Fibroblast of pulmonary artery (primary cell): ENCODE measurements around the gene YIF1A.

ENCODE experiments used
- DNase-seq: peaks from one replicate; pipeline ENCODE4 v3.0.0-alpha.2; 2010; ENCODE audit warnings: low read depth
- H3K4me3 ChIP-seq: replicated peaks from 2 replicates; pipeline ENCODE4 v1.5.1; 2011; ENCODE audit warnings: low read depth, mild to moderate bottlenecking, control low read depth, low read length, moderate library complexity
- TF ChIP-seq, protein P1 (sequence below): IDR thresholded peaks from 2 replicates; pipeline ENCODE4 v1.5.1; 2011; ENCODE audit warnings: mild to moderate bottlenecking, control low read depth, low read length, inconsistent platforms; ENCODE audit errors: missing control alignments

YIF1A gene

DNA sequence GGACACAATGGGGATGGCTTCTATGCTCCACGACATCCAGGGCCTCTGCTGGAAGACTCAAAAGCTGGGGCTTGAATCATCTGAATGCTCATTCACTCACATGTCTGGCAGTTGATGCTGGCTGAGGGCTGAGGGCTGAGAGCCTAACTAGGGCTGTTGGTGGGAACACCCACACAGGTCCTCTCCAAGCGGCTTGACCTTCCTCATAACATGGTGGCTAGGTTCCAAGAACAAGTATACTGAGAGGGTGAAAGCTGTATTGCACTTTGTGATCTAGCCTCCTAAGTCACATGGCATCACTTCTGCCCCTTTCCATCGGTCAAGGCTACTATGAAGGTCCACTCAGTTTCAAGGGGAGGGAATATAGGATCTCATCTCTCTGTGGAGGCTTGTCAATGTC lies 10.2 kb upstream of the YIF1A start:
- no peak overlapping the region for H3K4me3 ChIP-seq
- DNase-seq: no peak
- TF ChIP-seq, protein P1, sequence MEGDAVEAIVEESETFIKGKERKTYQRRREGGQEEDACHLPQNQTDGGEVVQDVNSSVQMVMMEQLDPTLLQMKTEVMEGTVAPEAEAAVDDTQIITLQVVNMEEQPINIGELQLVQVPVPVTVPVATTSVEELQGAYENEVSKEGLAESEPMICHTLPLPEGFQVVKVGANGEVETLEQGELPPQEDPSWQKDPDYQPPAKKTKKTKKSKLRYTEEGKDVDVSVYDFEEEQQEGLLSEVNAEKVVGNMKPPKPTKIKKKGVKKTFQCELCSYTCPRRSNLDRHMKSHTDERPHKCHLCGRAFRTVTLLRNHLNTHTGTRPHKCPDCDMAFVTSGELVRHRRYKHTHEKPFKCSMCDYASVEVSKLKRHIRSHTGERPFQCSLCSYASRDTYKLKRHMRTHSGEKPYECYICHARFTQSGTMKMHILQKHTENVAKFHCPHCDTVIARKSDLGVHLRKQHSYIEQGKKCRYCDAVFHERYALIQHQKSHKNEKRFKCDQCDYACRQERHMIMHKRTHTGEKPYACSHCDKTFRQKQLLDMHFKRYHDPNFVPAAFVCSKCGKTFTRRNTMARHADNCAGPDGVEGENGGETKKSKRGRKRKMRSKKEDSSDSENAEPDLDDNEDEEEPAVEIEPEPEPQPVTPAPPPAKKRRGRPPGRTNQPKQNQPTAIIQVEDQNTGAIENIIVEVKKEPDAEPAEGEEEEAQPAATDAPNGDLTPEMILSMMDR: no peak

DNA sequence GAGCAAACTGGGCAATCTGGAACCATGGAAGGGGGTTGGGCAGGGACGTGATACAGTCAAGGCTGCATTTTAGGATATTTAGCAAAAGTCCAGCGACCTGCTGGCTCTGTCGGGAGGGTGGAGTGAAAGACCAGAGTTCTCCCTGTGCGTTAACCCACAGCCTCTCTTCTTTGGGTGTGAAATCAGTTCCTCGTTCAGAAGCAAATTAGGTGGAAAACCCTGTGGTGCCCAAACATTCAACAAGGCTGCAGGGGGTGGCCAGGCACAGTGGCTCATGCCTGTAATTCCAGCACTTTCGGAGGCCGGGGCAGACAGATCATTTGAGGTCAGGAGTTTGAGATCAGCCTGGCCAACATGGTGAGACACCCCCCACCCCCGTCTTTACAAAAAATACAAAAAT lies 8.7 kb upstream of the YIF1A start:
- TF ChIP-seq, protein P1: no peak
- DNase-seq: no peak
- no peak overlapping the region for H3K4me3 ChIP-seq

DNA sequence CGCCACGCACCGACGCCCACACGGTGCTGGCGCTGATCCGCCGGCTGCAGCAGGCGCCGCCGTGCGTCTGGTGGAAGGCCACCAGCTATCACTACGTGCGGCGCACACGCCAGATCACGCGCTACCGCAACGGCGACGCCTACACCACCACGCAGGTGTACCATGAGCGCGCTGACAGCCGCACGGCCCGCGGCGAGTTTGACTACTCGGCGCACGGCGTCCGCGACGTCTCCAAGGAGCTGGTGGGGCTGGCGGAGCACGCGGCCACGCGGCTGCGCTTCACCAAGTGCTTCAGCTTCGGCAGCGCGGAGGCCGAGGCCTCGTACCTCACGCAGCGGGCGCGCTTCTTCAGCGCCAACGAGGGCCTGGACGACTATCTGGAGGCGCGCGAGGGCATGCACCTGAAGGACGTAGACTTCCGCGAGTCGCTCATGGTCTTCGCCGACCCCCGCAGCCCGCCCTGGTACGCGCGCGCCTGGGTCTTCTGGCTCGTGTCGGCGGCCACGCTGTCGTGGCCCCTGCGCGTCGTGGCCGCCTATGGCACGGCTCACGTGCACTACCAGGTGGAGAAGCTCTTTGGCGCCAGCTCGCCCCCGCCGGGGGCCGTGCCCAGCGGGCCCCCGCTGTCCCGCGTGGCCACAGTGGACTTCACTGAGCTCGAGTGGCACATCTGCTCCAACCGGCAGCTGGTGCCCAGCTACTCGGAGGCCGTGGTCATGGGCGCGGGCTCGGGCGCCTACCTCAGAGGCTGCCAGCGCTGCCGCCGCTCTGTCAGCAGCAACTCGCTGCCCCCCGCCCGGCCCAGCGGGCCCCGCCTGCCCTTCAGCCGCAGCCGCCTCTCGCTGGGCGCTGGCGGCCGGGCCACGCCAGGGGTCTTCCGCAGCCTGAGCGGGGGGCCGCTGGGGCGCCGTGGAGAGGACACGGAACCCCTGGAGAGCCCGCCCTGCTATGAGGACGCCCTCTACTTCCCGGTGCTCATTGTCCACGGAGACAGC lies 6.0 kb upstream of the YIF1A start:
- TF ChIP-seq, protein P1: no peak
- no peak for DNase-seq
- no peak overlapping the region for H3K4me3 ChIP-seq

DNA sequence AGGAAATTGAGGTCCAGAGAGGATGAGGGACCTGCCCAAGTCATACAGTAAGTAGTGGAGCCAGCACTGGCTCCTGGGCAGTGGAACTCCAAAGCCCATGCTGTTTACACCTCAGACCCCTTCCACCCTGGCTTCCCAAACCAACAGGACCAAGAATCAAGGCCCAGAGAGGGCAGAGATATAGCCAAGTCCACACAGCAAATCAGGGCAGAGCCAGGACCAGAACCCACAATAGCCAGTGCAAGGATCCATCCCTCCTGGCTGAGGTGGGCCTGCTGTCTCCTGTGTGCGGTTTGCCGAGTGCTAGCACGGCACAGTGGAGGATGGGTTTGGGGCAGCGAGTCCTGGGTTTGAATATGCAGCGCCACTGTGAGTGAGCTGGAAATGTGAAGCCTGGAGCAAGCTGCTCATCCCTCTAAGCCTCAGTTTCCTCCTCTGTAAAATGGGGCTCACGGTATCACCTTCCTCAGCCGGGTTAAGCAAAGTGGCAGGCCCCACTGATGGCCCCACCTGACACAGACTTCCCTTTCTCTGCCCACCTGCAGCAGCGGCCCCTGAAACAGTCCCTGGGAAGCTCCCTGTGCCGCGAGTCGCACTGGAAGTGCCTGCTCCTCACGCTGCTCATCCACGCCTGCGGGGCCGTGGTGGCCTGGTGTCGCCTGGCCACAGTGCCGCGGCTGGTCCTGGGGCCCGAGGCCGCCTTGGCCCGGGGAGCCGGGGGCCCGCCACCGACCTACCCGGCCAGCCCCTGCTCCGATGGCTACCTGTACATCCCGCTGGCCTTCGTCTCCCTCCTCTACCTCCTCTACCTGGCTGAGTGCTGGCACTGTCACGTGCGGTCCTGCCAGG lies 5.1 kb upstream of the YIF1A start:
- no peak for DNase-seq
- no peak overlapping the region for H3K4me3 ChIP-seq
- TF ChIP-seq, protein P1: no peak

DNA sequence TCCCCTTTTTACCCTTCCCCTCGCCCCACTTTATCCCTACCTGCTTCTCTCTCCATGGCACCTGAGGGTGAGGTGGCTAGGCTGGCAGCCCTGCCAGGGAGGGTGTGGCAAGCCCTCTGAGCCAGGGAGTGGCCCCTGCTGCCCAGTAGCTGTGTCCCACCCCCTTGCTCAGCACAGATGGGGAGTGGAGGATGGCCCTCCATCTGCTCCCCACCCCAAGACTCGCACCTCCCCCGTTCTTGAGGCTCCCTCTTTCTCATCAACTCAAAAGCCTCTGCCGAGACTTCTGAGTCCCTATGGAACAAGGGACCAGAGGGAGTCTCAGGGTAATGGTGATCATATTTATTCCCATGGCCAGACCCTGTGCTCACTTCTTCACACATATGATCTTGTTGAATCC lies 4.4 kb upstream of the YIF1A start:
- DNase-seq: no peak
- TF ChIP-seq, protein P1: no peak
- H3K4me3 ChIP-seq: no peak overlapping the region

DNA sequence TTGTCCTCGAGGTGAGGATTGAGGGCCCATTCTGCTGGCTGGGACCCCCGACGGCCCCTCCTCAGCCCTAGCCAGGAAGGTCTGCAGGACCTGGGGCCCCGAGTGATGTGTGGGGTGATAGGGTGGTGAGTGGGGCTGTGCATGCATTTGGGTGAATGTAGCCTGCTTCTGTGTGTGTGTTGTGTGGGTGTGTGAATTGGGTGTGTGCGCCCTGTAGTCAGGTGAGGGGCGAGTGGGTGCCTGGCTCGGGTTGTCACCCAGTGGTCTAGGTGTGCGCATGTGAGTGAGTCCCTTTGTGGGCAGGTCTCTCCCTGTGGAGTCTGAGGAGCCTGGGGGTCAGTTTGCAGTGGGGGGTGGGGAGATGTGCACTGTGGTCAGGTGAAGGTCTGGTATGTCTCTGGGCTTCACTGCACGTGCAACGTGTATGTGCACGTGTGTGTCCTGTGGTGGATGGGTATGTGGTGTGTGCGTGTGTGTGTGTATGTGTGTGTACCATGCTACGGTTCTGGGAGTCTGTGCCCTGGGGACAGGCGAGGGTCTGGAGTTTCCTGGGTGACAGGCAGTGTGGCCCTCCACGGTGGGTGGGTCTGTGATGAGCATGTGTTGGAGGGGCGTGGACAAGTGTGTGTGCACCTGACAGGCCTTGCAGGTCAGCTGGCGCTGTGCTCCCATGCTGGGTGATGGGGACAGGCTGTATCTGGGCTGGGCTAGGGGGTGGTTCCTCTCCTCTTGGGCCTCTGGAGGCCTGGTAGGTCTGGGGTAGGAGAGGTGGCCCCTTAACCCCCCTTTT lies 3.8 kb upstream of the YIF1A start:
- H3K4me3 ChIP-seq: no peak overlapping the region
- no peak for DNase-seq
- TF ChIP-seq, protein P1: no peak
